ENCODE measurements around the gene PGR. TPM values are rescaled to one million over a fixed set of nuclear protein-coding genes. Genes with fewer than 3 reads are reported as not detected.

Gene PGR
- total and polyA plus RNA-seq, 11 donors = 1.4 to 13.9 (median 10.6) TPM

DNA sequence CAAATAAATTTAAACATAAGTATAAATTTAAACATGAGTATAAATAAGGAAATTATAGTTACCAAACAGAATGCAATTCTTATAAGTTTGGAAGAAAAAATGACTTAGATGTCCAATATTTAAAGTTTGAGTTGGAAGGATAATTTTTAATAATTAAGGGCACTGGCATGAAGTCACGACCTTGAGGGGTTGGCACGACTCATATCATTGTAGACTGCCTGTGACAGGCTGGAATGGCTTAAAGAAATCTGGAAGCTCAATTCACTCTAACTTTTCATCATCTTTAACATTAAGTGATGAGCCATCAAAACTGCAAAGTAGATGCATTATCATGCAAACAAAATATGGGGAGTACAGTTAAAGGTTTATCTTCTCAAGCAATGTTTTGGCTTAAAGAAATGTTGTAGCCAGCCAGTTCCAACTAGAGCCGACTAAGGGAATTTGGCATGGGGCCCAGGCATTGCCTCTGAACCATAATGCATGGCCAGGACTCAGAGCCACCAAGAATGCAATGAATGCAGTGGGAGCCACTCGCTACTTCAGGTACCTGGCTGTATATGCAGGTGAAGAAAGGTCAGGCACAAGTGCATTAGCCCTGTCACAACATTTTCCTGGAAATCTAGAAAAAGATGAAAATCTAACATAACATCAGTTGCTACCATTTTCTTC lies 33.4 kb downstream of the PGR start:
- DNase-seq (peak in 4 of 5 donors; percentile 52 to 67 (median 62)), ATAC-seq (peak; percentile 60 to 82 (median 70))
- peaks cover 0 to 42% (median 8%) of the 10 kb centered on the region in 12 donors for H3K4me1 ChIP-seq
- WGBS, 4 donors = 31 to 38% (median 34%) methylated on average over 4 of the region's 4 CpGs
- H3K36me3 ChIP-seq = peaks cover 0 to 3% (median 0%) of the 10 kb centered on the region in 9 donors
- H3K27me3 ChIP-seq = no peaks in the 10 kb centered on the region
- no peak overlapping the region for H3K4me3 ChIP-seq
- TF ChIP-seq POLR2A (IDR thresholded peaks at IDR 0.05) (no peak), CTCF (IDR thresholded peaks at IDR 0.05) (no peak)
- peak overlapping the region in 6 of 12 donors; percentile 7 to 43 (median 16) for H3K27ac ChIP-seq
- intact Hi-C loops (cut with DNase I) = no loop called here
- H3K9me3 ChIP-seq = peaks cover 0 to 4% (median 0%) of the 10 kb centered on the region in 12 donors

DNA sequence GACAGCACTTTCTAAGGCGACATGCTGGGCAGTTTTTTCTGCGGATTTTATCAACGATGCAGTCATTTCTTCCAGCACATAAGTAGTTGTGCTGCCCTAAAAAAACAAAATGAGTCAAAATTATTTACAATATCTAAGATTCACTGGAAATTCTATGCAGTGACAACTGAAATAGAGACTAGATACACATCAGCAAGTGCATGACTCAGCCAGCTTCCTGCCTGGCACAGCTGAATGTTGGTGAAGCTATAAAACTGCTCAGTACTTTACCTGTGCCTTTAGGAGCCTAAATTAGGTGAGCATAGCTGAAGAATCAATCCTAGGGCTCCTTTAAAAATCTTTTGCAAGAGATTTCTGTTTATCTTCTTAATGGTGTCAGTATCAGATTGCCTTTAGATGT lies 37.8 kb downstream of the PGR start:
- no peak overlapping the region for H3K4me3 ChIP-seq
- no peak overlapping the region for H3K27ac ChIP-seq
- WGBS, 4 donors = 80 to 87% (median 83%) methylated on average over 3 of the region's 3 CpGs
- intact Hi-C loops (cut with DNase I) = loop anchor here in 1 of 10 donors (5.0 kb wide), 1 partner anchor 34 kb away; no protein-coding TSS in a partner anchor
- peaks cover 0 to 19% (median 2%) of the 10 kb centered on the region in 12 donors for H3K9me3 ChIP-seq
- DNase-seq = no peak
- no peaks in the 10 kb centered on the region for H3K27me3 ChIP-seq
- TF ChIP-seq CTCF (IDR thresholded peaks at IDR 0.05) (no peak), POLR2A (IDR thresholded peaks at IDR 0.05) (no peak)
- H3K36me3 ChIP-seq = peaks cover 0 to 15% (median 0%) of the 10 kb centered on the region in 9 donors
- H3K4me1 ChIP-seq = peaks cover 0 to 34% (median 8%) of the 10 kb centered on the region in 12 donors
- ATAC-seq = no peak

- H3K4me1 ChIP-seq = peaks cover 0 to 24% (median 5%) of the 10 kb centered on the region in 12 donors
- peaks cover 0 to 28% (median 4%) of the 10 kb centered on the region in 12 donors for H3K9me3 ChIP-seq
- no peaks in the 10 kb centered on the region for H3K27me3 ChIP-seq
- no peak for TF ChIP-seq CTCF (IDR thresholded peaks at IDR 0.05)
- no peak for TF ChIP-seq POLR2A (IDR thresholded peaks at IDR 0.05)
- ATAC-seq = peak in 3 of 4 donors; percentile 38 to 65 (median 50)
- H3K36me3 ChIP-seq = peaks cover 0 to 15% (median 0%) of the 10 kb centered on the region in 9 donors
- DNase-seq = no peak
- H3K4me3 ChIP-seq = no peak overlapping the region
- intact Hi-C loops (cut with DNase I) = loop anchor here in 1 of 10 donors (5.0 kb wide), 1 partner anchor 33 kb away; no protein-coding TSS in a partner anchor
- WGBS, 4 donors = 32 to 42% (median 38%) methylated on average over 5 of the region's 5 CpGs
- H3K27ac ChIP-seq = peak overlapping the region in 2 of 12 donors; percentile 2 to 7
These were observed 38.8 kb downstream of the PGR start for GRCh38 chr11:101090679-101091270.

GRCh38 chr11:101083335-101083734 lies 46.3 kb downstream of the PGR start:
- intact Hi-C loops (cut with DNase I) = no loop called here
- Histone ChIP-seq H3K27ac (no peak overlapping the region), H3K4me3 (no peak overlapping the region), H3K36me3 (peaks cover 0 to 14% (median 0%) of the 10 kb centered on the region in 9 donors), H3K4me1 (no peaks in the 10 kb centered on the region), H3K27me3 (no peaks in the 10 kb centered on the region), H3K9me3 (peaks cover 0 to 58% (median 7%) of the 10 kb centered on the region in 12 donors)
- WGBS, 4 donors = 40 to 100% (median 91%) methylated on average over 1 of the region's 1 CpG
- TF ChIP-seq CTCF (IDR thresholded peaks at IDR 0.05) (no peak), POLR2A (IDR thresholded peaks at IDR 0.05) (no peak)
- ATAC-seq (no peak), DNase-seq (no peak)
